ENCODE data around the gene HSD3B1. TPM values are rescaled to one million over a fixed set of nuclear protein-coding genes. Genes with fewer than 3 reads are reported as not detected.
"Not testable (repeated sequence)": the region's sequence is repeated elsewhere in the genome, so short reads cannot be mapped to it uniquely, and the experiment has no call there.

HSD3B1 gene
- total RNA-seq, 2 experiments from 2014 or later: not detected

DNA sequence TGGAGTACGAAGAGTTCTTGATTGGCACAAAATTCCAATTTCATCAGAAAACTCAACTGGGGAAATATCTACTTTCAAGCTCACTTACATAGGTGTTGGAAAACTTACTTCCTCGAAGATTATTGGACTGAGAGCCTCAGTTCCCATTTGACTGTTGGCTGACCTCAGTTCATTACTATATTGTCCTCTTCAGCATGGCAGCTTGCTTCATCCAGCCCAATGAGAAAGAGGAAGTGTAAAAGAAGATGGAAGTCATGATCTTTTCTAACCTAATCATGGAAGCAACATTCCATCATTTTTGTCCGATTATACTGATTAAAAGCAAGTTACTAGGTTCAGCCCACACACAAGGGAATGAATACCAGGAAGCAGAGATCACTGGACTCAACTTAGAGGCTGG is 49.4 kb downstream of the HSD3B1 start:
- Mint-ChIP-seq H3K27ac (no peak overlapping the region), H3K9me3 (no peaks in the 10 kb centered on the region), H3K4me1 (no peaks in the 10 kb centered on the region), H3K36me3 (no peaks in the 10 kb centered on the region), H3K4me3 (no peak overlapping the region), H3K27me3 (no peaks in the 10 kb centered on the region)
- DNase-seq: no peak

DNA sequence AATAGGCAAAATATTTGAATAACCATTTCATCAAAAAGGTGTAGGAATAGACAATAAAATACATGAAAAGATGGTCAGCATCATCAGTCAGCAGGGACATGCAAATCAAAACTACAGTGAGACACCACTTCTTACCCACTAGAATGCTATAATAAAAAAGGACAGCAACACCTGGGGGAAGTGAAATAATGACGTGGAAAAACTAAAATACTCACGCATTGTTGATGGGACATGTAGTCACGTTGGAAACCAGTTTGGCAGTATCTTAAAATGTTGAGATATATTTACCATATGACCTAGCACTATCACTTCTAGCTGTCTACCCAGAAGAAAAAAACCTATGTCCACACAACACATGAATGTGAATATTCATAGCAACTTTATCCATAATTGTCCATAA is 53.4 kb downstream of the HSD3B1 start:
- H3K27me3 Mint-ChIP-seq: not testable (repeated sequence)

GRCh38 chr1:119564548-119564947 is 57.5 kb downstream of the HSD3B1 start:
- H3K36me3 Mint-ChIP-seq: no peaks in the 10 kb centered on the region
- no peak overlapping the region for H3K27ac Mint-ChIP-seq
- H3K9me3 Mint-ChIP-seq: no peaks in the 10 kb centered on the region
- DNase-seq: no peak
- H3K27me3 Mint-ChIP-seq: peaks cover 13% of the 10 kb centered on the region
- H3K4me3 Mint-ChIP-seq: no peak overlapping the region
- H3K4me1 Mint-ChIP-seq: no peaks in the 10 kb centered on the region

More for the DNA sequence above, 53.4 kb downstream of the HSD3B1 start:
- H3K4me3 Mint-ChIP-seq, H3K27ac Mint-ChIP-seq, DNase-seq, H3K4me1 Mint-ChIP-seq, H3K9me3 Mint-ChIP-seq, H3K36me3 Mint-ChIP-seq: not testable (repeated sequence)

Other genes starting within 250 kb of the HSD3B1 start
- not detected for gene HAO2, start 138.4 kb upstream of the HSD3B1 start, total RNA-seq
- not detected for gene HSD3B2, start 92.1 kb upstream of the HSD3B1 start, total RNA-seq
- 1 to 10 TPM in 1 of 2 experiments, under 1 TPM in 1; 0.91 to 1.1 TPM for gene ZNF697, start 141.1 kb downstream of the HSD3B1 start, total RNA-seq
- 100 to 1,000 TPM; 289 to 292 TPM for gene PHGDH, start 204.7 kb downstream of the HSD3B1 start, total RNA-seq